Spleen (tissue), 3 donors: ENCODE data around the gene PRKCE.

Experiments used
- POLR2A ChIP-seq, 3 donors: fragments of 450-650 bp; IDR thresholded peaks; one replicate each; pipeline ENCODE4 v1.5.1; 2017; ENCODE audit warnings: antibody characterized with exemption in 3 of 3, mild to moderate bottlenecking in 1 of 3
- POLR2AphosphoS5 ChIP-seq, 3 donors: sonication (generic); formaldehyde crosslinking; IDR thresholded peaks; one replicate each; pipeline ENCODE4 v1.5.1; 2017; ENCODE audit warnings: antibody characterized with exemption in 3 of 3

DNA sequence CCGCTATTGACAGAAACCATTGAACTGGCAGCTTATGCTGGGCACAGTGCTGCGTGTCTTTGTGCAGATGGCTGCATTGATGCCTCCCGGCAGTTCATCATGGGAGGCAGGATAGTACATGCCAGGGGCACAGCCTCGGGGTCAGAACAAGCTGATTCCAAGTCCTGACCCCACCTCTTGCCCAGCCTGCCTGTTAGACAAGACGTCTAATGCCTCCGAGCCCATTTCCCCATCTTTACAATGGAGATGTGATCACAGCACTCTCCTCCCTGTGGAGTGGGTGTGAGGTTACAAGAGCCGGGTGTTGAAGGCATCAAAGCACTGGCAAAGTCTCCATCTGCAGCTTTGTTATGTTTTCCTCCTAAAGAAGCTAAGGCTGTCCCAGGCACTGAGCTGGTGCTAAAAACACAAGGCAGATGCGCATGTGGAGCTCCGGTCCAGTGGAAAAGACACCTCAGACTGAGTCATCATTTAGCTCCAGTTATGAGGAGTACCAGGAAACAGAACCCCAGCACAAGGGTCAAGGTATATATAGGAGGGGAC, 520.0 kb downstream of the PRKCE start:
- TF ChIP-seq POLR2A (IDR thresholded peaks at IDR 0.05) (no peak), POLR2AphosphoS5 (IDR thresholded peaks at IDR 0.05) (no peak)
